Stimulated activated naive CD8-positive, alpha-beta T cell treated with anti-CD3 and anti-CD28 coated beads, Interleukin-15, amount 100 ng/mL, for 72 hours (primary cell): Measurements from ENCODE around the gene TMX2.

Experiments
- ATAC-seq: fragments of 150-1000 bp; cut with Tn5 transposase; 2 replicates; pipeline ENCODE4 v1.10.0; 2021; ENCODE audit warnings: mild to moderate bottlenecking, moderate library complexity
- DNase-seq, 2 donors: peaks; one replicate each; pipeline ENCODE4 v3.0.0; 2021 to 2022
- H3K27ac Mint-ChIP-seq, 2 donors: one replicate each; pipeline ENCODE4 v1.8.0; 2022; ENCODE audit warnings: mild to moderate bottlenecking in 2 of 2, mixed read lengths in 2 of 2, moderate library complexity in 2 of 2
- H3K27me3 Mint-ChIP-seq: one replicate; pipeline ENCODE4 v1.8.0; 2022; ENCODE audit warnings: mixed read lengths
- H3K4me1 Mint-ChIP-seq: one replicate; pipeline ENCODE4 v1.8.0; 2022; ENCODE audit warnings: mild to moderate bottlenecking, mixed read lengths
- H3K4me3 Mint-ChIP-seq, 2 donors: one replicate each; pipeline ENCODE4 v1.8.0; 2022; ENCODE audit warnings: mild to moderate bottlenecking in 2 of 2, mixed read lengths in 2 of 2, moderate library complexity in 1 of 2
- H3K9me3 Mint-ChIP-seq, 2 donors: one replicate each; pipeline ENCODE4 v1.8.0; 2022; ENCODE audit warnings: mixed read lengths in 2 of 2

TMX2 gene

GRCh38 chr11:57745206-57745605, 32.8 kb downstream of the TMX2 start:
- DNase-seq (no peak), ATAC-seq (no peak)
- Mint-ChIP-seq H3K27ac (peak overlapping the region; percentile 57 to 65), H3K4me1 (peaks cover 72% of the 10 kb centered on the region), H3K9me3 (no peaks in the 10 kb centered on the region), H3K27me3 (no peaks in the 10 kb centered on the region), H3K4me3 (no peak overlapping the region)

- no peaks in the 10 kb centered on the region for H3K27me3 Mint-ChIP-seq
- peak; percentile 38 for ATAC-seq
- H3K9me3 Mint-ChIP-seq, result no peaks in the 10 kb centered on the region
- no peak overlapping the region for H3K4me3 Mint-ChIP-seq
- no peak for DNase-seq
- peaks cover 61% of the 10 kb centered on the region for H3K4me1 Mint-ChIP-seq
- peak overlapping the region; percentile 65 to 87 for H3K27ac Mint-ChIP-seq
These were observed 34.5 kb downstream of the TMX2 start for GRCh38 chr11:57746920-57747319.

DNA sequence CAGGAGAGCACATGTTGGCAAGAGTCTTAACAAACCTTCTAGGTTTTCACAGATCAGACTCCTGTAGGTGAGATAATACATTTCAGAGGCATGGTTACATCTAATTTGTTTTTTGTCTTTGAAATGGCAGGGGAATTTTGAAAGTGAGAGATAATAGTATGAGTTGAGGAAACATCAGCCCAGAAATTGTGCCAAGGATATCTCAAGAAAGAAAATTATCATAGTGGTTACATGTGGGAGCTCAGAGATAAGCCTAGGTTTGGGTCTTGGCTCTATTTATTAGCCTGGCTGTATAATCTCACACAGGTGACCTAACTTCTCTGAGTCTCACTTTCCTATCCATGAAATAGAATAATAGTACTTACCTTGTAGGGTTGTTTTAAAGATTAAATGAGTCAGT, 38.8 kb downstream of the TMX2 start:
- no peaks in the 10 kb centered on the region for H3K27me3 Mint-ChIP-seq
- no peaks in the 10 kb centered on the region for H3K9me3 Mint-ChIP-seq
- ATAC-seq, result no peak
- peaks cover 25% of the 10 kb centered on the region for H3K4me1 Mint-ChIP-seq
- no peak overlapping the region for H3K4me3 Mint-ChIP-seq
- no peak for DNase-seq
- no peak overlapping the region for H3K27ac Mint-ChIP-seq

DNA sequence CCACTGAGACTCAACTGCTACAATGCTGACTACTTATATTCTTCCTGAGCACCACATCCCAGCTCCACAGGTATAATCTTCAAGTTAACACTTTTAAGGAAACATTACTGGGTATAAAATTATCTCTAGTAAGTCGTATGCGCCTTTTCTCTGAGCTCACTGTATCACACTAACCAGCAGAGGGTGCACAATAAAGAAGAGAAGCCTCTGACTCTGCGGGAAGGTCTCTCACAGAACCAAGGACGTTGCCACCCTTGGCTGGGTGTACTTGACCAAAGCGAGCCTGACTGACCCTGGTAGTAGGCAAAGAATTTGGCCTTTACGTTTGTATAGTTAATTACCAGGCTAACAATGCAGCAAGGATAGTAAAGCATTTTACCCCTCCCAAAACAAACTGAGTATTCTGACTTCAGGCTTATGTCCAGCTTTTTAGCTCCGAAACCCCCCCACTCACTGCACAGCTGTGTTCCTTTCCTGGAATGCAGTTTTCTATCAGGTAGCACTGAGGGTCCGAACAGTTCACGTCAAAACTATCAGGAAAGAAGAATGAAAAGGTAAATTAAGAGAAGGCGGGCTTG, 39.4 kb downstream of the TMX2 start, which contains the start of gene BTBD18:
Gene BTBD18, minus strand, starts transcription at position 144 of the 578 bp plus-strand sequence. CDS start 631 bp downstream, outside the sequence.
- H3K27ac Mint-ChIP-seq, result no peak within 1 kb of the TSS
- peaks cover 19% of the 10 kb centered on the region for H3K4me1 Mint-ChIP-seq
- DNase-seq, result no peak
- H3K27me3 Mint-ChIP-seq, result no peaks in the 10 kb centered on the region
- H3K4me3 Mint-ChIP-seq, result no peak within 1 kb of the TSS
- peak; percentile 45 for ATAC-seq
- H3K9me3 Mint-ChIP-seq, result no peaks in the 10 kb centered on the region

DNA sequence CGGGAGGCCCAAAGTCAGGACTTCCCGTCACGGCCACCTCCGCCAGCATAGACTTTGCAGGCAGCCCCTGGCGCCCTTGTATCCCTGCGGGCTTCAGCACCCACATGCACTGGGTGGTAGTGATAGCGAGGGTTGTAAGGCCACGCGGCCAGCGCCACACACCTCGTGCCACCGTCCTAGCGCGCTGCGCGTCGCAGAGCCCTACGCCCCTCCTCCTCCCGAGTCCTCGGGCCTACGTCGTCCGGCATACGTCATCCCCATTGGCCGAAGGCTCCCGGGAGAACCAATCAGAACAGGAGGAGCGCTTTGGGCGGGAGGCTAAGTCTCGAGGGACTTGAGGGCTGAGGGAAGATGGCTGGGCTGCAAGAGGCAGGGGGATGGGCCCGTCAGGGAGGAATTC, 40.6 kb downstream of the TMX2 start:
- Mint-ChIP-seq H3K27ac (no peak overlapping the region), H3K4me3 (no peak overlapping the region), H3K9me3 (no peaks in the 10 kb centered on the region), H3K27me3 (no peaks in the 10 kb centered on the region), H3K4me1 (peaks cover 10% of the 10 kb centered on the region)
- ATAC-seq (peak; percentile 57), DNase-seq (no peak)

DNA sequence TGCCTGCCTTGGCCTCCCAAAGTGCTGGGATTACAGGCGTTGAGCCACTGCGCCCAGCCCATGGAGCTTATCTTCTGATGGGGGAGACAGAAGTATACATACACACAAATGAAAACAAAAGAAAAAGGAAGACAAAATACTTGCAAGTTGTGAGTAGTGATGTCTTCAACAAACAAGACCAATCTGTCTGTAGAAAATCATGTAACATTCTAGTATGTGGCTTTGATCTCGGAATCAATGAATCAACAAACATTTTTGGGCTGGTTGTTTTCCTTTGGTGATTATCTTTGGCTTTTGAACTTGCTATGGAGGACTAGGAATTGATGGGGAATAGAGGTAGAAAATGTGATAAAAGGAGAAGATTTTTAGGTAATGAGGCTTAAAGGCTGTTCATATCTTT, 45.8 kb downstream of the TMX2 start:
- no peak for DNase-seq
- Mint-ChIP-seq H3K27me3 (no peaks in the 10 kb centered on the region), H3K4me3 (no peak overlapping the region), H3K9me3 (no peaks in the 10 kb centered on the region), H3K4me1 (peaks cover 10% of the 10 kb centered on the region), H3K27ac (no peak overlapping the region)
- ATAC-seq, result no peak

DNA sequence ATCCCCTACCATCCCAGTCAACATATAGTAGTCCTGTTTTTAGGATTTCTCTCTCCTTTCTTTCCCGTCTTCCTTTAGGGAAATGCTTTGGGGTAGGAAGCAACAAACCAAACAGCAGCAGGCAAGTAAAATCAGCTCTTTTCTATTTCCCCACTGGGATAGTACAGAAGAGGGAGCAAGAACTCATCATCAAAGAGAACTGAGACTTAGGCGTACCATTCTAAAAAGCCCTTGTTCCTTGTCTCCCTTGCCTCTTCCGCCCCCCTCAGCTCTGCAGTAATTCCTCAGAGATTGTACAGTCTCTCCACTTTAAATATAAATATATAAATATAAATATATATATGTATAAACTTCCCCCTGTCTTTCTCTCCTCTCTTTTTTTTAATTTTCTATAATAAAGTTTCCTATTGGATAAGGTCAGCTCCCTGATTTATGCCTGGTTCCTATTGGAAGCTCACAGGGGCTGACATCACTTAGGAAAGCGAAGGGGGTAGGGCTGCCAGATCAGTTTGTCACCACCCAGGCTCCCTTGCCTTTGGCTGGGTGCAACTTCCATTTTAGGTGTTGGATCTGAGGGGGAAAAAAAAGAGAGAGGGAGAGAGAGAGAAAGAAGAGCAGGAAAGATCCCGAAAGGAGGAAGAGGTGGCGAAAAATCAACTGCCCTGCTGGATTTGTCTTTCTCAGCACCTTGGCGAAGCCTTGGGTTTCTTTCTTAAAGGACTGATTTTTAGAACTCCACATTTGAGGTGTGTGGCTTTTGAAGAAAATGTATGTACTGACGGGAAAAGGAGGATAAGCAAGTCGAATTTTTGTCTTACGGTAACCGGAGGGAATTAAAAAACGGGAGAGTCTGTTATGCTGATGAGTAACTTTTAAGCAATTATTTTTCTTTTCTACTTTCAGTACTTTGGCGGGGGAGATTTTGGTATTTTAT, 49.2 kb downstream of the TMX2 start, which contains the start of gene CTNND1:
Gene CTNND1, plus strand, starts transcription at position 502 of the 934 bp plus-strand sequence. CDS start 29,677 bp downstream, outside the sequence.
- DNase-seq (no peak), ATAC-seq (peak; percentile 53)
- Mint-ChIP-seq H3K9me3 (no peaks in the 10 kb centered on the region), H3K27me3 (no peaks in the 10 kb centered on the region), H3K4me1 (peaks cover 31% of the 10 kb centered on the region), H3K27ac (peak within 1 kb of the TSS; percentile 73 to 90), H3K4me3 (peak within 1 kb of the TSS; percentile 82 to 93)

GRCh38 chr11:57762235-57762861, 50.0 kb downstream of the TMX2 start:
- peak overlapping the region; percentile 82 to 93 for H3K4me3 Mint-ChIP-seq
- no peaks in the 10 kb centered on the region for H3K9me3 Mint-ChIP-seq
- ATAC-seq (no peak), DNase-seq (no peak)
- peak overlapping the region; percentile 55 to 90 for H3K27ac Mint-ChIP-seq
- peaks cover 31% of the 10 kb centered on the region for H3K4me1 Mint-ChIP-seq
- H3K27me3 Mint-ChIP-seq, result no peaks in the 10 kb centered on the region

- no peaks in the 10 kb centered on the region for H3K27me3 Mint-ChIP-seq
- no peak for ATAC-seq
- peak overlapping the region in 1 of 2 donors; percentile 31 for H3K4me3 Mint-ChIP-seq
- no peak for DNase-seq
- peaks cover 31% of the 10 kb centered on the region for H3K4me1 Mint-ChIP-seq
- no peaks in the 10 kb centered on the region for H3K9me3 Mint-ChIP-seq
- H3K27ac Mint-ChIP-seq, result no peak overlapping the region
These were observed 51.2 kb downstream of the TMX2 start for GRCh38 chr11:57763568-57763967.

DNA sequence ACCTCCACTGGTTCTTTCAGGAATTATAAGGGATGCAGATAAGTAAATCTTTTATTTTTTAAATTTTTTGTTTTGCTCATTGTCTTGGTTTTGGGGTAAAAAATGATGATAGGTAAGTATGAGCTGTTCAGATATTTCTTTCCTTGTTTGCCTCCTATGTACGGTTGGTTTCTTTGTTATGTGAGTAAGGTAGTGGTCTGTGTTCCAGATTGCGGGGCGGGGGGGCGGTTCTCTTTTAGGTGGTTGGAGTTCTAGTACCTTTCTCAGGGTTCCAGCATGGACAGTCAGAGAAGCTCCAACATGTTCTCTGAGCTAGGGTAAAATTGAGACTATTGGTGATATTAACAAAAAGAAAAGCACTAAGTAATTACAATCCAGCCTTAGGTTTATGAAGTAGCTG, 51.6 kb downstream of the TMX2 start:
- Mint-ChIP-seq H3K27me3 (no peaks in the 10 kb centered on the region), H3K4me3 (no peak overlapping the region), H3K27ac (no peak overlapping the region), H3K4me1 (peaks cover 31% of the 10 kb centered on the region), H3K9me3 (no peaks in the 10 kb centered on the region)
- DNase-seq, result no peak
- ATAC-seq, result no peak

DNA sequence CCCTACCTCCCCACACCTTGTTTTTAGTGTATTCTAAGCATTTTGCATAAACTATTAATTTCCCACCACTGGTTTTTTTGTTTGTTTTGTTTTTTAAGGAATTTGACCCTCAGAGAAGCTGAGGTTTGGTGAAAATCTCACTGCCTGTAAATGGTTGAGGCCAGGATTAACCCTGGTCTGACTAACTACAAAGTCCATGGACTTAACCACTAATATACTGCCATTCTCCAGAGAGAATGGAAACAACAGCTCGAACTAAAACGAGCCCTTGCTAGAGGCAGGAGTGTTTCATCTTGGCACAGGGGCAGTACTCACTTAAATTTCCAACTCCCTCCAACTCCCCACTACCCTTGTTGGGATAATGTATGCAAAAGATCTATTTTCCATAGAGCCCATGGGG, 52.2 kb downstream of the TMX2 start:
- Mint-ChIP-seq H3K4me1 (peaks cover 31% of the 10 kb centered on the region), H3K9me3 (no peaks in the 10 kb centered on the region), H3K27ac (no peak overlapping the region), H3K27me3 (no peaks in the 10 kb centered on the region), H3K4me3 (no peak overlapping the region)
- ATAC-seq, result no peak
- no peak for DNase-seq

- H3K4me3 Mint-ChIP-seq, result no peak overlapping the region
- no peak for DNase-seq
- peaks cover 31% of the 10 kb centered on the region for H3K4me1 Mint-ChIP-seq
- H3K9me3 Mint-ChIP-seq, result no peaks in the 10 kb centered on the region
- no peak overlapping the region for H3K27ac Mint-ChIP-seq
- H3K27me3 Mint-ChIP-seq, result no peaks in the 10 kb centered on the region
- no peak for ATAC-seq
These were observed 52.6 kb downstream of the TMX2 start for GRCh38 chr11:57764972-57765371.

DNA sequence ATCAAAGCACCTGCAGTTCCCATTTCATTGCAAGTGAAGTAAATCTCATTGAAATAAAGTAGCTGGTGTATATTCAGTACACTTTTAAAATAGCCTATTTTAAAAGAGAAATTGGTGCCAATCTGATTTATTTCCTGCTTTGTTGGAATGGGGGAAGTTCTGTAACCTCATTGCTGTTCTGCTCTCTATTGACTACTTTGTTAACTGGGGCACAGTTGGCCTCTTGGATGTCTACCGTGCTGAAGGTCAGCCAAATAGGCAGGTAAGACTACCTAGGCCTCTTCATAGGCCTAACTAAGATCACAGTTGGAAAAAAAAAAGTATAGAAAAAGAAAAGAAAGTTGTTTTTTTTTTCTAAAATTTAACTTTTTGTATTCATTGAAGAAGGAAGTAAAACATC, 58.4 kb downstream of the TMX2 start:
- ATAC-seq, result no peak
- H3K9me3 Mint-ChIP-seq, result no peaks in the 10 kb centered on the region

GRCh38 chr11:57771365-57771764, 59.0 kb downstream of the TMX2 start:
- Mint-ChIP-seq H3K9me3 (no peaks in the 10 kb centered on the region), H3K4me3 (no peak overlapping the region), H3K27me3 (no peaks in the 10 kb centered on the region), H3K27ac (no peak overlapping the region), H3K4me1 (no peaks in the 10 kb centered on the region)
- no peak for DNase-seq
- no peak for ATAC-seq

More for the DNA sequence above, 58.4 kb downstream of the TMX2 start:
- Mint-ChIP-seq H3K27me3 (no peaks in the 10 kb centered on the region), H3K27ac (no peak overlapping the region), H3K4me3 (no peak overlapping the region), H3K4me1 (no peaks in the 10 kb centered on the region)
- no peak for DNase-seq

DNA sequence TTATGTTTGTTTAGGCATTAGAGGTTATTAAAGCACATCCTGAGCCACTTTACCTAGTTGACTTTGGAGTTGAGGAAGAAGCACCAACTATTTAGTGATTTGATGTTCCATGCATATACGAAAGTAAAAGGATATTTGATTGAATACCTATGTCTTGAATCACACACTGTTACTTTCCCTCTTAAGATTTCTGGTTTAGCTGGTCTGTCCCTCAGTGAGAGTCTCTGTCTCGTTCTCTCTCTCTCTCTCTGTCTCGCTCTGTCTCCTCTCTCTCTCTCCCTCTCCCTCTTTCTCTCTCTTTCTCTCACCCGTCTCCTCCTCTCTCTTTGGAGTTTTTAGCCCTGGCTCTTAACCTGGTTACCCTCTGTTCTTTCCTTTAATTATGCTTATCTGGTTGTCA, 60.2 kb downstream of the TMX2 start:
- Mint-ChIP-seq H3K27me3 (no peaks in the 10 kb centered on the region), H3K27ac (no peak overlapping the region), H3K4me3 (no peak overlapping the region), H3K9me3 (no peaks in the 10 kb centered on the region), H3K4me1 (no peaks in the 10 kb centered on the region)
- ATAC-seq, result no peak
- DNase-seq, result no peak
